HepG2 (cell line): Measurements from ENCODE around the gene CCDC54. TPM values are rescaled to one million over a fixed set of nuclear protein-coding genes. Genes with fewer than 3 reads are reported as not detected.

Experiments used
- ATAC-seq: fragments of 200-7000 bp; cut with Tn5 transposase; 3 replicates; pipeline ENCODE4 v1.9.1; 2020; ENCODE audit warnings: mild to moderate bottlenecking, moderate library complexity
- BruUV-seq: library from RNA; stranded (reverse); fragments of 400-500 nt; replicated peaks from 2 replicates; lab custom pipeline; 2021; lab: Mats Ljungman, UMichigan
- CTCF ChIA-PET: fragments of 300-600 bp; formaldehyde crosslinking; extraction: SDS; loops from one replicate; lab custom pipeline; 2021; ENCODE audit warnings: low total read pairs, inconsistent platforms, low intra/inter-chr PET ratio; lab: Yijun Ruan, JAX
- POLR2A ChIA-PET: fragments of 350-600 bp; sonication (Branson Sonifier 250); formaldehyde crosslinking; loops from one replicate; lab custom pipeline; 2020; ENCODE audit warnings: antibody characterized with exemption, inconsistent platforms; lab: Yijun Ruan, JAX
- DNase-seq: peaks from one replicate; pipeline ENCODE4 v3.0.0-alpha.2; 2015; ENCODE audit warnings: low spot score
- FAIRE-seq: peaks from 3 replicates; lab custom pipeline; 2011; peaks lifted over from hg19 to GRCh38; lab: Jason Lieb, UNC
- H2AFZ ChIP-seq: one replicate; pipeline ENCODE4 v1.6.1; 2011; ENCODE audit warnings: low read length, inconsistent platforms
- H3K27ac ChIP-seq: fragments of 300-600 bp; 3 replicates; pipeline ENCODE4 v1.8.0; 2011; ENCODE audit warnings: mixed run types, mild to moderate bottlenecking, mixed read lengths, low read length, inconsistent platforms; ENCODE audit not compliant: insufficient read depth; ENCODE audit errors: extremely low read length
- H3K27me3 ChIP-seq, 2 experiments: fragments of 200-600 bp in 1 of 2; 2 replicates in 1 of 2; 3 replicates in 1 of 2; pipeline versions ENCODE4 v1.6.0 to v1.8.0; 2011; ENCODE audit warnings: low read length in 2 of 2, mild to moderate bottlenecking in 2 of 2, moderate library complexity in 2 of 2, inconsistent platforms in 1 of 2; ENCODE audit not compliant: insufficient read depth in 2 of 2, control insufficient read depth in 1 of 2
- H3K36me3 ChIP-seq, 2 experiments: fragments of 200-600 bp in 1 of 2; replicated peaks in 1 of 2; 2 replicates in 1 of 2; 3 replicates in 1 of 2; pipeline versions ENCODE4 v1.5.1 to v1.8.0; 2011; ENCODE audit warnings: low read length in 2 of 2, inconsistent platforms in 1 of 2; ENCODE audit not compliant: insufficient read depth in 2 of 2, control insufficient read depth in 1 of 2
- H3K4me1 ChIP-seq: 2 replicates; pipeline ENCODE4 v1.5.1; 2012; ENCODE audit warnings: low read length, inconsistent platforms; ENCODE audit not compliant: insufficient read depth
- H3K4me2 ChIP-seq: 2 replicates; pipeline ENCODE4 v1.6.0; 2011; ENCODE audit warnings: low read depth, low read length, inconsistent platforms
- H3K4me3 ChIP-seq, 3 experiments: fragments of 200-600 bp in 1 of 3; sonication (generic), shearing (Covaris generic) in 1 of 3; replicated peaks in 1 of 3; 2 replicates each; pipeline ENCODE4 v1.5.1; 2011 to 2016; ENCODE audit warnings: low read length in 3 of 3, inconsistent platforms in 2 of 3, low read depth in 2 of 3, mild to moderate bottlenecking in 2 of 3, control low read depth in 1 of 3, mixed read lengths in 1 of 3; ENCODE audit not compliant: insufficient read depth in 1 of 3
- H3K79me2 ChIP-seq: one replicate; pipeline ENCODE4 v1.6.1; 2011; ENCODE audit warnings: low read length, inconsistent platforms; ENCODE audit not compliant: insufficient read depth
- H3K9ac ChIP-seq: 2 replicates; pipeline ENCODE4 v1.6.0; 2011; ENCODE audit warnings: mild to moderate bottlenecking, low read depth, low read length, inconsistent platforms; ENCODE audit not compliant: insufficient read depth
- H3K9me3 ChIP-seq: 2 replicates; pipeline ENCODE4 v1.5.1; 2012; ENCODE audit warnings: mild to moderate bottlenecking, low read length
- H4K20me1 ChIP-seq: 2 replicates; pipeline ENCODE4 v1.6.0; 2011; ENCODE audit warnings: inconsistent platforms, mild to moderate bottlenecking, low read length, moderate library complexity; ENCODE audit not compliant: insufficient read depth
- ARNT ChIP-seq: fragments of 450-650 bp; IDR thresholded peaks from 2 replicates; pipeline ENCODE4 v1.6.1; 2017
- FOXC1 ChIP-seq: sonication (generic); formaldehyde crosslinking; IDR thresholded peaks from 2 replicates; pipeline ENCODE4 v1.8.0; 2022; ENCODE audit warnings: mild to moderate bottlenecking, missing genetic modification reagents, borderline replicate concordance
- HOXA7 ChIP-seq: sonication (generic); formaldehyde crosslinking; IDR thresholded peaks from 2 replicates; pipeline ENCODE4 v1.8.1; 2022; ENCODE audit warnings: mild to moderate bottlenecking, missing genetic modification reagents, moderate library complexity
- ISL2 ChIP-seq: sonication (generic); formaldehyde crosslinking; IDR thresholded peaks from 2 replicates; pipeline ENCODE4 v1.5.0; 2020; ENCODE audit warnings: missing genetic modification reagents
- KLF11 ChIP-seq: IDR thresholded peaks from 2 replicates; pipeline ENCODE4 v1.6.1; 2016; ENCODE audit warnings: missing compliant biosample characterization
- RARG ChIP-seq: sonication (generic); formaldehyde crosslinking; IDR thresholded peaks from 2 replicates; pipeline ENCODE4 v1.4.0; 2020; ENCODE audit warnings: low read depth, mild to moderate bottlenecking, missing genetic modification reagents
- SIX4 ChIP-seq: sonication (generic); formaldehyde crosslinking; IDR thresholded peaks from 2 replicates; pipeline ENCODE4 v1.4.0; 2020; ENCODE audit warnings: missing genetic modification reagents
- ZNF224 ChIP-seq: sonication (generic); formaldehyde crosslinking; IDR thresholded peaks from 2 replicates; pipeline ENCODE4 v1.5.0; 2020; ENCODE audit warnings: mild to moderate bottlenecking, missing genetic modification reagents
- ZNF3 ChIP-seq: IDR thresholded peaks from 2 replicates; pipeline ENCODE4 v1.7.0; 2017; ENCODE audit warnings: inconsistent platforms
- ZNF629 ChIP-seq: sonication (generic); formaldehyde crosslinking; conservative IDR thresholded peaks from 2 replicates; pipeline ENCODE4 v1.5.0; 2020; ENCODE audit warnings: missing genetic modification reagents
- WGBS: methylation state at CpG from one replicate; pipeline ENCODE4 v1.1.6; 2017; ENCODE audit warnings: low lambda C conversion rate; 5-methylcytosine and 5-hydroxymethylcytosine counted together
- in situ Hi-C: cut with HindIII; loops from 2 replicates; pipeline ENCODE4 v1.10.0; 2017; ENCODE audit warnings: low pct_unique_long_range_greater_than_20kb; ENCODE audit not compliant: extremely low pct_ligation_motif_present
- intact Hi-C: fragments of 100-400 bp; cut with micrococcal nuclease; formaldehyde crosslinking; loops from one replicate; pipeline ENCODE4 v1.10.0; 2022; ENCODE audit not compliant: unreplicated experiment
- polyA plus RNA-seq, 8 experiments: library from polyadenylated mRNA; depleted of rRNA in 3 of 8; stranded (reverse) in 7 of 8; unstranded in 1 of 8; fragments of >200 nt; fragmentation: Illumina TruSeq in 4 of 8; extraction: Trizol in 4 of 8; gene quantifications; 2 replicates each; pipeline versions ENCODE4 v1.2.1 to v1.2.3, GENCODE V29; 2011 to 2016; ENCODE audit warnings: low read depth in 4 of 8, missing spikeins in 1 of 8, mixed read lengths in 1 of 8; ENCODE audit not compliant: insufficient read depth in 1 of 8
- total RNA-seq, 5 experiments: library from RNA; depleted of rRNA; stranded (reverse); fragments of >200 nt; fragmentation: Illumina TruSeq; extraction: Trizol; gene quantifications; 2 replicates each; pipeline ENCODE4 v1.2.3, GENCODE V29; 2016; ENCODE audit warnings: low read depth in 1 of 5
- TF ChIP-seq, protein P1 (sequence below): sonication (generic); formaldehyde crosslinking; IDR thresholded peaks from 2 replicates; pipeline ENCODE4 v1.4.0; 2020; ENCODE audit warnings: missing genetic modification reagents, mild to moderate bottlenecking, borderline replicate concordance

Gene CCDC54
- total and polyA plus RNA-seq, 2 of the 13 experiments (the other 11 are each of a cell fraction or from before 2014, with no cell fraction given), result not detected

- TF ChIP-seq SIX4 (CRISPR knock-in tag) (no peak), KLF11 (CRISPR knock-in tag) (no peak), HOXA7 (CRISPR knock-in tag) (no peak), ISL2 (no peak), FOXC1 (CRISPR knock-in tag) (no peak), ZNF629 (CRISPR knock-in tag) (no peak), ARNT (no peak), RARG (no peak), ZNF3 (CRISPR knock-in tag) (no peak), ZNF224 (CRISPR knock-in tag) (no peak)
- TF ChIP-seq, protein P1, sequence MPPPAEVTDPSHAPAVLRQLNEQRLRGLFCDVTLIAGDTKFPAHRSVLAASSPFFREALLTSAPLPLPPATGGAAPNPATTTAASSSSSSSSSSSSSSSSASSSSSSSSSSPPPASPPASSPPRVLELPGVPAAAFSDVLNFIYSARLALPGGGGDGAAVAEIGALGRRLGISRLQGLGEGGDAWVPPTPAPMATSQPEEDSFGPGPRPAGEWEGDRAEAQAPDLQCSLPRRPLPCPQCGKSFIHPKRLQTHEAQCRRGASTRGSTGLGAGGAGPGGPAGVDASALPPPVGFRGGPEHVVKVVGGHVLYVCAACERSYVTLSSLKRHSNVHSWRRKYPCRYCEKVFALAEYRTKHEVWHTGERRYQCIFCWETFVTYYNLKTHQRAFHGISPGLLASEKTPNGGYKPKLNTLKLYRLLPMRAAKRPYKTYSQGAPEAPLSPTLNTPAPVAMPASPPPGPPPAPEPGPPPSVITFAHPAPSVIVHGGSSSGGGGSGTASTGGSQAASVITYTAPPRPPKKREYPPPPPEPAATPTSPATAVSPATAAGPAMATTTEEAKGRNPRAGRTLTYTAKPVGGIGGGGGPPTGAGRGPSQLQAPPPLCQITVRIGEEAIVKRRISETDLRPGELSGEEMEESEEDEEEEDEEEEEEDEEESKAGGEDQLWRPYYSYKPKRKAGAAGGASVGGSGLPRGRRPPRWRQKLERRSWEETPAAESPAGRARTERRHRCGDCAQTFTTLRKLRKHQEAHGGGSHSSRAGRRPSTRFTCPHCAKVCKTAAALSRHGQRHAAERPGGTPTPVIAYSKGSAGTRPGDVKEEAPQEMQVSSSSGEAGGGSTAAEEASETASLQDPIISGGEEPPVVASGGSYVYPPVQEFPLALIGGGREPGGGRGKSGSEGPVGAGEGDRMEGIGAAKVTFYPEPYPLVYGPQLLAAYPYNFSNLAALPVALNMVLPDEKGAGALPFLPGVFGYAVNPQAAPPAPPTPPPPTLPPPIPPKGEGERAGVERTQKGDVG (CRISPR knock-in tag), result no peak
- TF ChIP-seq, all 625 proteins: peak for 0
- Histone ChIP-seq H2AFZ (no peak overlapping the region), H3K27ac (no peak overlapping the region), H3K9me3 (no peaks in the 10 kb centered on the region), H3K27me3 (no peaks in the 10 kb centered on the region; a peak in 3 of 5 replicates), H3K36me3 (no peaks in the 10 kb centered on the region), H3K4me2 (no peak overlapping the region), H3K4me3 (no peak overlapping the region), H3K4me1 (no peaks in the 10 kb centered on the region), H3K79me2 (no peaks in the 10 kb centered on the region), H3K9ac (no peak overlapping the region), H4K20me1 (no peaks in the 10 kb centered on the region)
- ChIA-PET POLR2A (no interaction called here), CTCF (no interaction called here)
- in situ Hi-C loops (no loop called here), intact Hi-C loops (no loop called here)
- 0% methylated on average over 2 of the region's 2 CpGs for WGBS
- BruUV-seq, result no TSS peak
- DNase-seq (no peak), ATAC-seq (no peak), FAIRE-seq (no peak)
Observed at GRCh38 chr3:107328069-107328468, 49.2 kb upstream of the CCDC54 start.
